GM19238 (cell line): ENCODE measurements around the gene TOGARAM1.

Source experiments
- DNase-seq: peaks from one replicate; pipeline ENCODE4 v3.0.0; 2011; ENCODE audit warnings: low spot score; ENCODE audit not compliant: insufficient read length

The TOGARAM1 gene

DNA sequence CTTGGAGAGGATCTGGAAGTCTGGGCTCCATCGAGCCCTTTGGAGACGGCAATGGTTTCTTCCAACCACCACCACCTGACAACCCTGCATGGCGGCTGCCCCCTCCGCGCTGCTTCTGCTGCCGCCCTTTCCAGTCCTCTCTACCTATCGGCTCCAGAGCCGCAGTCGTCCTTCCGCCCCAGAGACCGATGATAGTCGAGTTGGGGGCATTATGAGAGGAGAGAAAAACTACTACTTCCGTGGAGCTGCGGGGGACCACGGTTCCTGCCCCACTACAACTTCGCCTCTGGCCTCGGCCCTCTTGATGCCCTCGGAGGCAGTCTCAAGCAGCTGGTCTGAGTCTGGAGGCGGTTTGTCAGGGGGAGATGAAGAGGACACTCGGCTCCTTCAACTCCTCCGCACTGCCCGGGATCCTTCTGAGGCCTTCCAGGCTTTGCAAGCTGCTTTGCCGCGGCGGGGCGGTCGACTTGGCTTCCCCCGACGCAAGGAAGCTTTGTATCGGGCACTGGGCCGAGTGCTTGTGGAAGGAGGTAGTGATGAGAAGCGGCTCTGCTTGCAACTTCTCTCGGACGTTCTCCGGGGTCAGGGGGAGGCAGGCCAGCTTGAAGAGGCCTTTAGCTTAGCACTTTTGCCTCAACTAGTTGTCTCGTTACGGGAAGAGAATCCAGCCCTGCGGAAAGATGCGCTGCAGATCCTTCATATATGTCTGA, 499 bp downstream of the TOGARAM1 start:
- DNase-seq, result peak; percentile 15

DNA sequence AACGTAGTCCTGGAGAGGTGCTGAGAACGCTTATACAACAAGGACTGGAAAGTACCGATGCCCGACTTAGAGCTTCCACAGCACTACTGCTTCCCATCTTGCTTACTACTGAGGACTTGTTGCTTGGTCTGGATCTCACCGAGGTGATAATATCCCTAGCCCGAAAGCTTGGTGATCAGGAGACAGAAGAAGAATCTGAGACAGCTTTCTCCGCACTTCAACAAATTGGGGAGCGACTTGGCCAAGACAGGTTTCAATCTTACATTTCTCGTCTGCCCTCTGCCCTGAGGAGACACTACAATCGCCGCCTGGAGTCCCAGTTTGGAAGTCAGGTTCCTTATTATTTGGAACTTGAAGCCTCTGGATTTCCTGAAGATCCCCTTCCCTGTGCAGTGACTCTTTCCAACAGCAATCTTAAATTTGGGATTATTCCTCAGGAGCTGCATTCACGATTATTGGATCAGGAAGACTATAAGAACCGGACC, 1.1 kb downstream of the TOGARAM1 start:
- no peak for DNase-seq

DNA sequence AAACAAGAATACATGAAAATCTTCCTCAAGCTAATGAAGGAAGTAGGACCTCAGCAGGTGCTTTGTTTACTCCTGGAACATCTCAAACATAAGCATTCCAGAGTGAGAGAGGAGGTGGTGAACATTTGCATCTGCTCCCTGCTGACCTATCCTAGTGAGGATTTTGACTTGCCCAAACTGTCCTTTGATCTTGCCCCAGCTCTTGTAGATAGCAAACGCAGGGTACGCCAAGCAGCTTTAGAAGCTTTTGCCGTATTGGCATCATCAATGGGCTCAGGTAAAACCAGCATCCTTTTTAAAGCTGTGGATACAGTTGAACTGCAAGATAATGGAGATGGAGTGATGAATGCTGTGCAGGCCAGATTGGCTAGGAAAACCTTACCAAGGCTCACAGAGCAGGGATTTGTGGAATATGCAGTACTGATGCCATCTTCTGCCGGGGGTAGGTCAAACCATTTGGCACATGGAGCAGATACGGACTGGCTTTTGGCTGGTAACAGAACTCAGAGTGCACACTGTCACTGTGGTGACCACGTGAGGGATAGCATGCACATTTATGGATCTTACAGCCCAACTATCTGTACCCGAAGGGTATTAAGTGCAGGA, 1.9 kb downstream of the TOGARAM1 start:
- DNase-seq, result no peak

DNA sequence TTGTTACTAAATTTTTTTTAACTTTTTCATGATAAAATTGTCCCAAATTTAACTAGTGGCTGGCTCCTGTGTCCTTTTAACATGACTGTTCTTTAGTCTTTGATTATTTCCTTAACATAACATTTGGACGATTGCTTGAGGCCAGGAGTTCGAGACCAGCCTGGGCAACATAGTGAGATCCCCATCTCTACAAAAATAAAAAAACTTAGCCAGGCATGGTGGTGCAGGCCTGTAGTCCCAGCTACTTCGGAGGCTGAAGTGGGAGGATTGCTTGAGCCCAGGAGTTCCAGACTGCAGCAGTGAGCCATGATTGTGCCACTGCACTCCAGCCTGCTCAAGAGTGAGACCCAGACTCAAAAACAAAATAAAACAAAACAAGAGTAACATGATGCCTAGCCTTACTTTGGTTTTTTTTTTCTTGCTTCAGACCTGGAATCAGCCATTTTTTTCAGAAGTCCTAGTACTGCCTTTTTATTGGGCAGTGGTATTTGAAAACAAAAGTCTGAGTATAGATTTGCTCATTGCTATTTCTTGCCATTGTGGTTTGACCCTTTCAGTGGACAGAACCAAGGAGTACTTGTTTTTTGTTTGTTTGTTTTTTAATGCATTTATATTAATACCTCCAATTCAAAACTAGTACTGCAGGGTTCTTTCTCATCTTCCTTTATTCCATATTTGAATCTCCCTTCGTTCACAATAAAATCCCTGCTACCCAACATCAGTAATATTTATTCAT, 4.8 kb downstream of the TOGARAM1 start:
- DNase-seq, result no peak

DNA sequence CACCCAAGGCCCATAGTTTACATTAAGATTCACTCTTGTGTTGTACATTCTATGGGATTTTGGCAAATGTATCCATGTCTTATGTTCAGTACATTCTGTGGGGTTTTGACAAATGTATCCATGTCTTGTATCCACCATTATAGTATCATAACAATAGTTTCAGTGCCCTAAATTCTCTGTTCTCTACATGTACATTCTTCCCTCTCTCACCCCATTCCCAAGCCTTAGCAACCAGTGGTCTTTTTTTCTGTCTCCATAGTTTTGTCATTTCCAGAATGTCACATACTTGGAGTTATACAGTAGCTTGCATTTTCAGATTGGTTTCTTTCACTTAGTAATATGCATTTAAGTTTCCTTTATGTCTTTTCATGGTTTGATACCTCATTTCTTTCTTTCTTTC, 6.7 kb downstream of the TOGARAM1 start:
- DNase-seq, result no peak

DNA sequence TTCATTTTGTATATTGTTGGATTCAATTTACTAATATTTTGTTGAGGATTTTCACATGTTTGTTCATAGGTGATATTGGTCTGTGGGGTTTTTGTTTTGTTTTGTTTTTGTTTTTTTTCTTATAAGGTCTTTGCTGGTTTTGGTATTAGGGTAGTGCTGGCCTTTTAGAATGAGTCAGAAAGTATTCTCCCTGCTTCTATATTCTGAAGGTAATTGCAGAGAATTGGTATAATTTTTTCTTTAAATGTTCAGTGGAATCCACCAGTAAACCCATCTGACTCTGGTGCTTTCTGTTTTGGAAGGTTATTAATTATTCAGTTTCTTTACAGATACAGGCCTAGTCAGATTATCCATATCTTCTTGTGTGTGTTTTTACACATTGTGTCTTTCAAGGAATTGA, 8.9 kb downstream of the TOGARAM1 start:
- DNase-seq, result no peak

DNA sequence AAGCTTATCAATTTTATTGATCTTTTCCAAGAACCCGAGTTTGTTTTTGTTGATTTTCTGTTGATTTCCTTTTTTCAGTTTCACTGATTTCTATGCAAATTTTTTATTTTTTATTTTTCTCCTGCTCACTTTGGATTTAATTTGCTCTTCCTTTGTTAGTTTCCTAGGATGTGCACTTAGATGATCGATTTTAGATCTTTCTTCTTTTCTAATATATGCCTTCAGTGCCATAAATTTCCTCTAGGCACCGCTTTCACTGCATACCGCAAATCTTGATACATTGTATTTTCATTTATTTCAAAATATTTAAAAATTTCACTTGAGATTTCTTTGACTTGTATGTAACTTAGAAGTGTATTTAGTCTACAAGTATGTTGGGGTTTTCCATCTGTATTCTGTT, 9.5 kb downstream of the TOGARAM1 start:
- no peak for DNase-seq

DNA sequence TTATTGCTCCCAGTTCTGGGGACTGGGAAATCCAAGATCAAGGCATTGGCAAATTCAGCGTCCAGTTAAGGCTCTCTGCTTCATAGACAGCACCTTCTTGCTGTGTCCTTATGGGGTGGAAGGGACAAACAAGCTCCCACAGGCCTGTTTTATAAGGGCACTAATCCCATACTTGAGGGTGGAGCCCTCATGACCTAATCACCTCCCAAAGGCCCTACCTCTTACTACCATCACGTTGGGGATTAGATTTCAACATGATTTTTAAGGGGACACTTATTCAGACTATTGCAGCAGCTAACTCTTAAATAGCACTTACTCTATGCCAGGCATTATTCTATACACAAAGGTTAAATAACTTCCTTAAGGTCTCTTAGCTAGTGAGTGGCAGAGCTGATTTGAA, 17.3 kb downstream of the TOGARAM1 start:
- no peak for DNase-seq

DNA sequence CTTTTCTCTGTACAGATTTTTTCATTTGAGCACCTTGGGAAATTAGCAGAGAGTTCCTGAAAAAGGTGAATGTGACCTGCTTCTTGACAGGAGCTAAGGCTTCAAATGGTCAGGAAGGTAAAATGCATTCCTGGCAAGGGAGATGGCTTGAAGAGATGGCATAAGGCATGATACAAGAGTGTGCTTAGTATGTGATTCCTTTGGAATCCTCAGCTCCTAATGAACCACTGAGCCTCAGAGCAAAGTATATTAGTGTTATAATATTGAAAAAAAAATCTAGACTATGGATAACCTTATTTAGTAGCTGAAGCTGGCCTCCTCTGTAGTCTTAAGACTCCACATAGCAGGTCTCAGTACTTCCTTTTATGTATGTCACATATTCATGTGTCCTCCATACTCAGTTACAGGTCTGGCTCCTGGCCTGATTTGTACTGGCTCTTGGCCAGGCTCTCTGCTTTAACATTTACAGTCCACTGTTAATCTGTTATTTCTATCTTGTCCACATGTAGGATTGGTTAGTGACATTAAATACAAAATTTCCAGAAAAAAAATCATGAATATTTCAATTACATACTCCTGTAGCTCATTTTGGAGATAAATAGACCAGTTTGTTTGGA, 17.9 kb downstream of the TOGARAM1 start:
- DNase-seq, result no peak

DNA sequence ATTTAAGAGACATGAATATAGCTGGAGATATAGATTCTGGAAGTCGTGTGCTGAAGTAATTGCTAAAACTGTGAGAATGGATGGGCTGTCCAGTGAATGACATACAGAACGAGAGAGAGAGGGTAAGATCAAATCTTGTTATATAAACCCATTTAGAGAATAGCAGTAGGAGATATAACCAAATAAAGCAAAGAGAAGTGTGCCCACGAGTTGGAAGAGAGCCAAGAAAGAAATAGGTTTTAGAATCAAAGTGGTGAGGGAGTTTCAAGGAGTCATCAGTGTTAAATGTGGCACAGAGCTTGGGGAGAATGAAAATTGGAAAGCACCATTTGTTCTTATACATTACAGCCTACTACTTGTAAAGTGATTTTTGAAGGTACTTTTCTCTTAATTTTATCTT, 19.2 kb downstream of the TOGARAM1 start:
- DNase-seq, result no peak

DNA sequence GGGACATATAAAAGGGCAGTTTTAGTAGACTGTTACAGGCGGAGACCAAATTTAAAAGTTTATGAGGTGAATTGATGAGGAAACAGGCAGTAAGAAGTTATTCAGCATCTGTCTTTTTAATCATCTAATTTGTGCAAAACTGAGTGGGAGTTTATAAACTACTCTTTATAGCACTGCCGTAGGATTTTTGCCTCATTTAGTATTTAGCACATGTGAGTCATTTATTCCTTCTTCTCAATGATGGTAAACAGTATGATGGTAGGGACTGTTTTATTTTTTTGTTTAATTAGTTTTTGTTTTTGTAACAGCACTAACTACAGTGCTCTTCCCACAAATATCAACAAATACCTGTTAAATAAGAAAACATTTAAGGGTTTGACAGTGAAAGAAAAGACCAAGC, 20.6 kb downstream of the TOGARAM1 start:
- no peak for DNase-seq

DNA sequence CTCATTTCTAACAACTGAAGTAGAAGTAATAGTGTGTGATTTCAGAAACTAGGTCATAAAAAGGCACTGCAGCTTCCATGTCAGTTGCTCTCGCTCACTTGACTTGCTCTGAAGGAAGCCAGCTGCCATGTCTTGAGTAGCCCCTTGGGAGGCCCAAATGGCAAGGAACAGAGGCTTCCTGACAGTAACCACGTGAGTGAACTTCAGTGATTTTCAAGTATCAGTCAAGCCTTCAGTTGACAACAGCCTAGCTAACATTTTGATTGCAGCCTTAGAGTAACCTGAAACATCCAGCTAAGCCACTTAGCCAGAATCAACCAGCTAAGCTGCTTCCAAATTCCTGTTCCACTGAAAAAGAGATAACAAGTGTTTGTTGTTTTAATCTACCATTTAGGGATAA, 26.7 kb downstream of the TOGARAM1 start:
- DNase-seq, result no peak

DNA sequence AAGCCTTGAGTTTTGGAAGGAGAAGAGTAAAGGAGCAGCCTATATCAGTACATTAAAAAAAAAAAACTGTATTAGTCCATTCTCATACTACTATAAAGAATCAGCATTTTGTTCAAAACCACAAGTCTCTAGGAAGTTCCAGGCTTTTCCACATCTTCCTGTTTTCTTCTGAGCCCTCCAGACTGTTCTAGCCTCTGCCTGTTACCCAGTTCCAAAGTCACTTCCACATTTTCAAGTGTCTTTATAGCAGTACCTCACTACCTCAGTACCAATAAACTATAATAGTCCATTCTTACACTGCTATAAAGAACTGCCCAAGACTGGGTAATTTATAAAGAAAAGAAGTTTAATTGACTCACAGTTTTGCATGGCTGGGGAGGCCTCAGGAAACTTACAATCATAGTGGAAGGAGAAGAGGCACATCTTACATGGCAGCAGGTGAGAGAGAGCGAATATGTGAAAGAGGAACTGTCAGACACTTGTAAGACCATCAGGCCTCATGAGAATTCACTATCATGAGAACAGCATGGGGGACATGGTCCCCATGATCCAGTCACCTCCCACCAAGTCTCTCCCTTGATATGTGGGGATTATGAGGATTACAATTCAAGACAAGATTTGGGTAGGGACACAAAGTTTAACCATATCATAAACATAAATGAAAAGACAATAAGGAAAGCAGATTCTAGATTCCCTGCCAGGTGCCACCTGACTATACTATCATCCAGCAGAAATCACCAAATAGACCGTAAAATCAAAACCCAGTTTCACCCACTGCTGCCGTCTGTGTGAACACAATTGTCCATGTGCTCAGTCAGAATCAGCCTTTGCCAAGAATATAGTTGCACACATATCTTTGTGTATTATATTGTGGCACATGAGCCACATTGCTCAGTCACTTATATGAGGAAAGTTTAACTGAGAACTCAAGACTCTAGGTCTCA, 27.8 kb downstream of the TOGARAM1 start:
- no peak for DNase-seq

DNA sequence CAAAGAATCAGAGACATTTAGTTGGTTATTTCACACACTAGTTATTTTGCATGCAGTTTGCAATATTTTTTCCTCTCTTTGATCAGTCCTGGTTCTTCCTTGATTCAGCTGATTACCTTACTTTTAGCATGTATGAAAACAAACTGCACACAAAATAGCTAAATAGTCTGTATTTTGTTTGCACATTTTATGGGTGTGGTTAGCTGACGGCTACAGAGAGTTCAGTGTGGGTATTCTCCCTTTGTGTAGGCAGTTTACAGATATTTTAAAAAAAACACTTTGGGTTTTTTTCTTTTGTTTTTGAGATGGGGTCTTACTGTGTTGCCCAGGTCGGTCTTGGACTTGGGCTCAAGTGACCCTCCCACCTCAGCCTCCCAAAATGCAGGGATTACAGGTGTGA, 28.5 kb downstream of the TOGARAM1 start:
- no peak for DNase-seq

DNA sequence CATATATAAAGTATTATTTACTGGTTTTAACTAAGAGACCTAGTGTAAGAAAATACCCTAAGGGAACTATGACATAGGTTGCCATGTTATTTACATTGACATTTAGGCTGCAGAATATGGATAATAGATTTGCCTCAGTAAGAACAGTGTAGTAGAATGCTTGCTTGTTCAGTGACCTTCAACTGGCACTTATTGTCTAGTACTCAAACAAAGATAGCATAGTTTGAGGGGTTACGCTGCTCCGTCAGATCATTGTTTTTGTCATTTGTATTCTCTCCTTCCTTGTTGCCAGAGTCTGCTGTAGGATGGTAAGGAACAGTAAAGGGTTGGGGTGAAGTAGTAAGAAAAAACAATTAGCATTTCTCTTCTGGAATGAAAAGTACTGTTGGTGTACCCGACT, 33.2 kb downstream of the TOGARAM1 start:
- no peak for DNase-seq

DNA sequence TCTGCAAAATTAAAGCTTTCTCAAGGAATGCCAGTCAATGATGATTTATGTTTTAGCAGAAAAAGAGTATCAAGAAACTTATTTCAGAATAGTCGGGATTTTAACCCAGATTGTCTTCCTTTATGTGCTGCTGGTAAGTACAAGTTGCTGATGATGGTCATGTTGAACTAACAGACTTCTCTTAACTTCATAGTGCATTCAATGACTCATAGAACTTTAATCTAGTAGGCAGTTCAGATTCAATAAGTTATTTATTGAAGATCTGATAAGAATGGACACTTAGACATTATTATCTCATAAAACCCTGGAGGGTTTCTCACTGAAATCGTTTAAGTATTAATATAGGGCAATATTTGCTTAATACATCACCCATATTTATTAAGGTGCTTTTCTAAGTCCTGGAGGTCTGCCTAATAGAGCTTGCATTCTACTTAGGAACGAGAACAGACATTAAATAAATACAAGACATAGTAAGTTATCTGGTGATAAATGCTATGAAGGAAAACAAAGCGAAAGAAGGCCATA, 33.8 kb downstream of the TOGARAM1 start:
- DNase-seq, result no peak

DNA sequence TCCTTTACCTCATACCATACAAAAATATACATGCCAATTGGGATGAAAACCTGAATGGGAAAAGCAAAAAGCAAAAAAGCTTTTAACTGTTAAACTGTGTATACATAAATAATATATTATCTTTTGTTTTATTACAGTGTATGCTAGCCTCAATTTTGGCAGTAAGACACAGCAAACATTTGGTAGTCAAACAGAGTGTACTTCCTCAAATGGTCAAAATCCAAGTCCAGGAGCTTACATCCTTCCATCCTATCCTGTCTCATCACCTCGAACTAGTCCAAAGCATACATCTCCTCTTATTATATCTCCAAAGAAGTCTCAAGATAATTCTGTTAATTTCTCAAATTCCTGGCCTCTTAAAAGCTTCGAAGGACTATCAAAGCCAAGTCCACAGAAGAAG, 41.9 kb downstream of the TOGARAM1 start:
- no peak for DNase-seq

DNA sequence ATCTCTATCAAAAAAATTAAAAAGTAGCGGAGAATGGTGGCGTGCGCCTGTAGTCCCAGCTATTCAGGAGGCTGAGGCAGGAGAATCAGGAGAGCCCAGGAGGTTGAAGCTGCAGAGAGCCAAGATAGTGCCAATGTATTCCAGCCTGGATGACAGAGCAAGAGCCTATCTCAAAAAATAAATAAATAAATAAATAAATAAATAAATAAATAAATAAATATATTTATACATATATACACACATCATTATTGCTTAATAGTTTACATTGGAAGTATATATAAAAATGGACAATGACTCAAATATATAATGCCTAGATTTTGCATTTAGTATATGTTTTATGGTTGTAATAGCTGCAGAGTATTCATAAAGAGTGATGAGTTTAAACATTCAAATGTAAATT, 53.1 kb downstream of the TOGARAM1 start:
- no peak for DNase-seq

DNA sequence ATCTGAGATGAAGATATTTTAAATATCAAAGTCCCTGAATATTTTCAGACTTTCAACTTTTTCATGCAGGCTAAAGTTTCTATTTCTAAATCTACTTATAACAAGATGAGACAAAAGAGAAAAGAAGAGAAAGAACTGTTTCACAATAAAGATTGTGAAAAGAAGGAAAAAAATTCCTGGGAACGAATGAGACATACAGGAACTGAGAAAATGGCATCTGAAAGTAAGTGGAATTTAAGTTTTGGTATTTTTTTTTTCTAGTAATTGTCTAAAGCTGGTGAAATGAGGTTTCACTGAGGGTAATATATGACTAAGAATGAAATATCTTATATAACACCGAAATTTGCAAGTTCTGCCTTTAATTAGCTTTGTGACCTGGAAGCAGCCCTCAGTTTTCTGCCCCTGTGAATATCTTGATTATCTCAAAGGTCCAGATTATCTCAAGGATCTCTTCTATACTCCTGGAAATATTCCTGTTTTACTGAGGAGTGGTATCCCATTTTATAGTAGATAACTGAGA, 66.2 kb downstream of the TOGARAM1 start:
- no peak for DNase-seq

DNA sequence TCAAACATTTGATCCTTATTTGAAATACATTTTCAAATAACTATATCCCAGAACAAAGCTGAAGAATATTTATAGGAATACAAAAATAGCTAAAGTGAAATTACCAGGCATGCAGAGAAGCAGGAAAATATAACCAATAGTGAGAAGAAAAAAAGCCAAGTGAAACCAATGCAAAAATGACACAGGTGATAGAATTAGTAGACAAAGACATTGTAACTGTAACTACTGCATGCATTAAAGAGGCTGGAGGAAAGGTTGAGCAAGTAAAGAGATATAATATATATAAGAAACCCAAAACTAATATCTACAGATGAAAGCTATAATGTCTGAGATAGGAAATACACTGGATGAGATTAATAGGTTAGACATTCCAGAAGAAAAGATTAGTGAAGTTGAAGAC, 72.7 kb downstream of the TOGARAM1 start:
- no peak for DNase-seq

DNA sequence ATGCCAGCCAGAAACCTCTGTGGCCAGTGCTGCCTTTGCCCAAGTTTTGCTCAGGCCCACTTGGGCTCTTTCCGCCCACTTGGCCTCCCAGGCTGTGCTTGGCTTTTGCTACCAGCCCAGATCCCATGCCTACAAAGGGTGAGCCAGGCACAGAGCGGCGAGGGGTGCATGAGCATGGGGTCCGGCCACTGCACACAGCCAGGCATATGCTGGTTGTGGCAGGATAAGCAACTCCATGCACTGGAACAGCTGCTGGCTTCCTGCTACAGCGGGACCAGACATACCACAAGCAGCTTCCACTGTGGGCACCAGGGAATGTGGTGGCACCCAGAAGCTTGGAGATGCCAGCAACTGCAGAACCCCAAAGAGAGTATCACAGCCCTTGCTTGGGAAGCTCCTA, 76.3 kb downstream of the TOGARAM1 start:
- no peak for DNase-seq
